HFFc6 (cell line): ENCODE data around the gene MEDAG. TPM values are rescaled to one million over a fixed set of nuclear protein-coding genes. Genes with fewer than 3 reads are reported as not detected.

Source experiments
- DNase-seq: peaks from one replicate; pipeline ENCODE4 v3.0.0-alpha.2; 2018
- H3K27ac Mint-ChIP-seq: 2 replicates; pipeline ENCODE4 v1.8.0; 2020; ENCODE audit warnings: mild to moderate bottlenecking, mixed read lengths
- H3K27me3 Mint-ChIP-seq: 2 replicates; pipeline ENCODE4 v1.8.0; 2021; ENCODE audit warnings: mild to moderate bottlenecking, moderate library complexity, mixed read lengths; ENCODE audit not compliant: insufficient read depth
- H3K36me3 Mint-ChIP-seq: 2 replicates; pipeline ENCODE4 v1.8.0; 2021; ENCODE audit warnings: low read depth, mixed read lengths
- H3K4me1 Mint-ChIP-seq: 2 replicates; pipeline ENCODE4 v1.8.0; 2020; ENCODE audit warnings: low read depth, mixed read lengths
- H3K4me3 Mint-ChIP-seq: 2 replicates; pipeline ENCODE4 v1.8.0; 2020; ENCODE audit warnings: mild to moderate bottlenecking, moderate library complexity, mixed read lengths
- H3K9me3 Mint-ChIP-seq: 2 replicates; pipeline ENCODE4 v1.8.0; 2020; ENCODE audit warnings: mild to moderate bottlenecking, mixed read lengths
- total RNA-seq, 6 experiments: library from RNA; stranded (reverse); fragmentation: NEBNext Ultra II Directional; extraction: Animal tissue kit (Norgen Biotek cat#: 25700); gene quantifications; 2 replicates in 1 of 6; 3 replicates in 5 of 6; pipeline ENCODE4 v1.2.3, GENCODE V29; 2021
- TF ChIP-seq, protein P1 (sequence below): fragments of 200-600 bp; sonication (generic); IDR thresholded peaks from 2 replicates; pipeline ENCODE4 v1.5.0; 2021; ENCODE audit warnings: antibody characterized with exemption, mild to moderate bottlenecking

MEDAG gene
- total RNA-seq, 6 experiments from 2014 or later, result 0.11 to 0.40 (median 0.33) TPM; not detected in 3

DNA sequence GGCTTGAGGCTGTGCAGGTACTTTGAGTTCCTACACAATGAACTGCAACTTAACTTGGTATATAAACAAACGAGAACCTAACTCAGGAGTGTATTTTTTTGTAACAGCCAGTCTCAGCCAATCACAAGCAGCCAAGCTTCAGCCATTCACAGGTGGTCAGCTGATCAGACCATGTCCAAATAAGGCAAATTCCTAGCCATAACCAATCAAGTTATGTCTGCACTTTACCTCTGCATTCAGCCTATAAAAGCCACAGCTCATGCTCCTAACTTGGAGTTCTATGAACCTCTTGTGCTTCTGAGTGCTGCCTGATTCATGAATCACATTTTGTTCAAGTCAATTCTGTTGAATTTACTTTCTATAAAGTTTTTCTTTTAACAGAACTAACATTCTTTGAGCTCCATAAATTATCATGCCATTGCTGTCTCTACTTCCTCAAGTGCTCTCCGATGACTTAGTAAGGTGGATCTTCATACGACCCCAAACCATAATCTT lies 16.8 kb upstream of the MEDAG start:
- no peaks in the 10 kb centered on the region; the same call in 1 of the 2 replicates for H3K9me3 Mint-ChIP-seq
- H3K36me3 Mint-ChIP-seq, result no peaks in the 10 kb centered on the region
- H3K4me3 Mint-ChIP-seq, result no peak overlapping the region
- peaks cover 16% of the 10 kb centered on the region for H3K4me1 Mint-ChIP-seq
- TF ChIP-seq, protein P1, sequence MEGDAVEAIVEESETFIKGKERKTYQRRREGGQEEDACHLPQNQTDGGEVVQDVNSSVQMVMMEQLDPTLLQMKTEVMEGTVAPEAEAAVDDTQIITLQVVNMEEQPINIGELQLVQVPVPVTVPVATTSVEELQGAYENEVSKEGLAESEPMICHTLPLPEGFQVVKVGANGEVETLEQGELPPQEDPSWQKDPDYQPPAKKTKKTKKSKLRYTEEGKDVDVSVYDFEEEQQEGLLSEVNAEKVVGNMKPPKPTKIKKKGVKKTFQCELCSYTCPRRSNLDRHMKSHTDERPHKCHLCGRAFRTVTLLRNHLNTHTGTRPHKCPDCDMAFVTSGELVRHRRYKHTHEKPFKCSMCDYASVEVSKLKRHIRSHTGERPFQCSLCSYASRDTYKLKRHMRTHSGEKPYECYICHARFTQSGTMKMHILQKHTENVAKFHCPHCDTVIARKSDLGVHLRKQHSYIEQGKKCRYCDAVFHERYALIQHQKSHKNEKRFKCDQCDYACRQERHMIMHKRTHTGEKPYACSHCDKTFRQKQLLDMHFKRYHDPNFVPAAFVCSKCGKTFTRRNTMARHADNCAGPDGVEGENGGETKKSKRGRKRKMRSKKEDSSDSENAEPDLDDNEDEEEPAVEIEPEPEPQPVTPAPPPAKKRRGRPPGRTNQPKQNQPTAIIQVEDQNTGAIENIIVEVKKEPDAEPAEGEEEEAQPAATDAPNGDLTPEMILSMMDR, result no peak
- DNase-seq, result no peak
- no peak overlapping the region for H3K27ac Mint-ChIP-seq
- H3K27me3 Mint-ChIP-seq, result peaks cover 6% of the 10 kb centered on the region

DNA sequence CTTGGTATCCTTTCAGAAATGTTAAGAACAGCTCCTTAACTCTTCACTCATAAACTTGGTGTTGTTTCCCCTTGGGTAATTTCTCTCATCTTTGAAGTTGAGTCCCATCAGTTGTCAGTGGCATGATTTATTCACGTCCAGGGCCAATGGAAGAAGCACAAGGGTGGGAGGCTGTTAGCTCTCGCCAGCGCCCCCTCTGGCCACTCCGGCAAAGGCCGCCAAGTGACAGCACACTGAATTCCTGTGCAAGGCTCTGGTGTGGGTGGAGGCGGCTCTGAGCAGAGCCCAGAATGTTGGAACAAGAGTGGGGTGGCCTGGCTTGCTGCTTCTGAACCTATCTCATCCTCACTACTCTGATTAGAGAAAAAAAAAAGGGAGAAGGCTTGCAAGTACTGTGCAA lies 13.1 kb upstream of the MEDAG start:
- Mint-ChIP-seq H3K27ac (no peak overlapping the region), H3K27me3 (peaks cover 2% of the 10 kb centered on the region; the same call in 1 of the 2 replicates), H3K9me3 (no peaks in the 10 kb centered on the region; the same call in 1 of the 2 replicates), H3K4me1 (peaks cover 29% of the 10 kb centered on the region), H3K4me3 (no peak overlapping the region), H3K36me3 (no peaks in the 10 kb centered on the region)
- TF ChIP-seq, protein P1, result peak; percentile 77
- DNase-seq, result peak; percentile 19

DNA sequence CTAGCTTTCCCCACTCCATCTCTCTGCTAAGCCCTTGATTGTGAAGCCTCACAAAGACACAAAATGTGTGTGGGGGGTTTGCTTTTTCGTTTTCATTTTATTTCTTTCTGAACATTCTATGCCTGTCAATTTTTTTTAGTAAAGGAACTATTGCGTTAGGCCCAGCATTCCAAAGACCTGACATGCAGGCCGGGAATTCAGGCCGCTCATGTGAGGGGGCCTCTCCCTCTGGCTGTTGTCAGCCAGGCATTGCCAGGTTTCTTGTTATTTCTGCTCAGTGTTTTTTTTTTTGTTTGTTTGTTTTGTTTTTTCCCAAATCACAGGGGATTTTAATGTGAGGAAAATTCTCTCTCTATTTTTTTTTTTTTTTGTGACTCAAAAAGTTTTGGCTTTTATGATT lies 10.3 kb upstream of the MEDAG start:
- no peaks in the 10 kb centered on the region for H3K9me3 Mint-ChIP-seq
- peak overlapping the region; percentile 85 for H3K27ac Mint-ChIP-seq
- peak; percentile 74 for DNase-seq
- peaks cover 52% of the 10 kb centered on the region for H3K4me1 Mint-ChIP-seq
- peaks cover 5% of the 10 kb centered on the region for H3K27me3 Mint-ChIP-seq
- no peaks in the 10 kb centered on the region for H3K36me3 Mint-ChIP-seq
- H3K4me3 Mint-ChIP-seq, result peak overlapping the region; percentile 45
- TF ChIP-seq, protein P1, result no peak

DNA sequence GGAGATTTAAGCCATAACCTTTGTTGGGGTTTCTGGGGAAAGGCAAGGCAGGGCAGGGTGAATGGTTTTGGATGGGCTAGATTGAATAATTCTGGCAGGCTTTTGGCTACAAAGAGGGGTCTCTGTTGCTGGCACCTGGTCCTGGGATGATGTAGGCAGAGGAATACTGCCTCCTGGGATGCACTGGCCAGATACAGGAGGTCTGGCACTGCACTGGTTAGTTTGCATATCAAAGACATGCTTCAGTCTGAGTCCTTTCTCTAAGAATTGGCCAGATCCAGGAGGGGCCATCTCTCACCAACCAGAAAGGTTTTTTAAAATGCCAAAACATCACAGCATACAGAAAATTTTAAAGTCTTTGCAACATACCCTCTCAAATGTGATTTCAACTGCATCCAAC lies 8.0 kb upstream of the MEDAG start:
- Mint-ChIP-seq H3K27ac (no peak overlapping the region), H3K9me3 (no peaks in the 10 kb centered on the region), H3K27me3 (peaks cover 4% of the 10 kb centered on the region), H3K4me1 (peaks cover 52% of the 10 kb centered on the region), H3K36me3 (no peaks in the 10 kb centered on the region), H3K4me3 (no peak overlapping the region)
- no peak for DNase-seq
- TF ChIP-seq, protein P1, result no peak

DNA sequence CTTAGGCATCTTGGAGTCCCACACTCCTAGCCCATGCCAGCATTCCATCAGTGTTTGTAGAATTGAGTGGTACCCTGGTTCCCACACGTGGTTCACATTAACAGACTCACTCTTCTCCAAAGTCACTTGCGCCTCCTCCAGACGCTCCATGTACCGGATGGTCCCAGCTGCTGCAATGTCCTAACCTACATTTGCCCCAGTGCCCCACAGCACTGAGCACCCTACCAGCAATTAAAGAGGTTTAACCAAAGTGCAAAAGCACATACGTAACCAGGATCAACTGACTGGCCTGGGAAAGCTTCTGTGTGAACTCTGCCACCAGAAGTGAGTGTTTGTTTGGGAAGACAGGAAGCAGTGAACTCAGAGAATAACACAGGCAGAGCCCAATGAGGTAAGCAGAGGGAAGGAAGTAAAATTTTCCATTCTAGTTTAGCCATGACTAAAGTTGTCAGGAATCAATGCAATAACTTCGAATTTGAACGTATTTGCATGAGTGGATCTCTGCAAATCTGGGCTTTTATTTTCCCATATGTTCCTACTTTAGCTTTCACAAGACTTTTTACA lies 7.3 kb upstream of the MEDAG start:
- Mint-ChIP-seq H3K9me3 (no peaks in the 10 kb centered on the region), H3K4me1 (peaks cover 46% of the 10 kb centered on the region), H3K27ac (peak overlapping the region; percentile 84), H3K4me3 (no peak overlapping the region), H3K36me3 (no peaks in the 10 kb centered on the region), H3K27me3 (peaks cover 3% of the 10 kb centered on the region)
- TF ChIP-seq, protein P1, result no peak; the same call in 1 of the 2 replicates
- peak; percentile 77 for DNase-seq
